ENCODE measurements around the gene TRIM26.

TRIM26 gene

DNA sequence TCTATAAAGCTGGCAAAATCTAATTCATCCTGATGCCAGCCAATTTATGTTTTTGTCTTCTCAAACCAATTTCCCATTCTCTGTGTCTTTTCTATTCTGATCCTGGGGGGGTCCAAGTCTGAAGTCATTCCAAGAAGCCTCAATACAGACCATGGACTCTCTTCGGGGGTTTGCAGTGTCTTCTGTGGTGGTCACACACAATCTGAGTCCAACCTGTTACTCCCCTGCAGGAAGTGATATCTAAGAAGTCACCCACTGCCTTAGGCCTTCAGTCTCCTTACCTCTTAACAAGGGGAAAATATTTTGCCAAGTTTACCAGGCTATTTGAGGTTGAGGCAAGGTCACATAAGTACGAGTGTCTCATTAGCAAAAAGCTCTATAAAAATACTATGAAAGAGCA lies 1.9 kb downstream of the TRIM26 start:
- no peak for DNase-seq (ENCODE audit: insufficient read length, low spot score)
- no peak for FAIRE-seq

DNA sequence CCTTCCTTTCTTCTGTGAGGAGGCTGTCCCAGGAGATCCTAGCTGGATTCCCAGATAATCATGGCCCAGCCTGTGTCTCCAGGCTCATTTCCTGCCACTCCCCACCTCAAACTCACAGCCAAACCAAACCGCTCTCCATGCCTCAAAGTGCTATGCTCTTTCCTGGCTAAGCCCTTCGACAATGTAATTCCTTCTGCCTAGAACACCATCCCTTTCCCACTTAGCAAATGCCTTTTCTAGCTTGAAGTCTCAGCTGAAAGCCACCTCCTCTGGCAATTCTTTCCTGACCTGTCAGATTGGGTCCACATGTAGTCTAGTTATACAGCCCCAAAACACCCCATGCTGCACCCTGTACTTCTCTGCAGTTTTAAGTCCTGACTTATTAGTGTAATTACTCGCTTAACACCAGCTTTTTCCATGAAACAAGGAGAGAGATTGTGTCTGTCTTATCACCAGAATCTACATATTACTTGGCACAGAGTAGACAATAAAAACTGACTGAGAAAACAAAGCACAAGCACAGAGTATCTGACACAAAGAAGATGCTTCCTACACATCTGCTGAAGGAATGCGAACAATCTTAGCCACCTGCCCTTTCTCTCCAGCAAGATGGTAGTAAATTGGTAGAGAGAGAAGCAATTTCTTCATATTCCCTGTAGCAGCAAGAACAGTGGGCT lies 5.4 kb downstream of the TRIM26 start:
- no peak for FAIRE-seq

GRCh38 chr6:30206799-30207618 lies 6.2 kb downstream of the TRIM26 start:
- FAIRE-seq = no peak
- no peak for DNase-seq (ENCODE audit: insufficient read length, low spot score)

More for the DNA sequence above, 5.4 kb downstream of the TRIM26 start:
- DNase-seq (ENCODE audit: insufficient read length, low spot score) = no peak

GRCh38 chr6:30206152-30206551 lies 7.1 kb downstream of the TRIM26 start:
- DNase-seq (ENCODE audit: insufficient read length, low spot score) (no peak), FAIRE-seq (no peak)

- DNase-seq (ENCODE audit: insufficient read length, low spot score) (no peak), FAIRE-seq (no peak)
Observed at GRCh38 chr6:30204116-30204515, 9.1 kb downstream of the TRIM26 start.

DNA sequence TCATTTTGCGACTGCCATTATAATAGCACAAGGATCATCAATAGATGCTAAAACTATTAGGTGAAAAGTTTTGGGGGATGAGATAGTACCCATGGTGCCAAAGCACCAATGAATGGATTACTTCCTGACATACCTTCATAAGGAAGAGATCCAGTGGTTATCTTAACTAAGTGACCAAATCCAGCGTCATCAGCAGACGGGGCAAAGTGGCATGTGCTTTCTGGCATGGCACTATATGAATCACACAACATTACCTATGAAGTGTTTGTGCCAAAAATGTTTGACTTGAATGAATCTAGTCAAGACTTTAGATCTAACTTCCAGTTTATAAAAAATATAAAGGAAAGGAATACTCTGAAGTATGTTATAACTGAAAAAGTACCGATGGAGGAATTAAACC lies 10.8 kb downstream of the TRIM26 start:
- FAIRE-seq (no peak), DNase-seq (ENCODE audit: insufficient read length, low spot score) (no peak)

- DNase-seq (ENCODE audit: insufficient read length, low spot score) (peak; percentile 56), FAIRE-seq (peak; percentile 91)
Observed at GRCh38 chr6:30200551-30201281, 12.5 kb downstream of the TRIM26 start.

GRCh38 chr6:30198166-30199084 lies 14.8 kb downstream of the TRIM26 start:
- DNase-seq (ENCODE audit: insufficient read length, low spot score) (no peak), FAIRE-seq (no peak)

DNA sequence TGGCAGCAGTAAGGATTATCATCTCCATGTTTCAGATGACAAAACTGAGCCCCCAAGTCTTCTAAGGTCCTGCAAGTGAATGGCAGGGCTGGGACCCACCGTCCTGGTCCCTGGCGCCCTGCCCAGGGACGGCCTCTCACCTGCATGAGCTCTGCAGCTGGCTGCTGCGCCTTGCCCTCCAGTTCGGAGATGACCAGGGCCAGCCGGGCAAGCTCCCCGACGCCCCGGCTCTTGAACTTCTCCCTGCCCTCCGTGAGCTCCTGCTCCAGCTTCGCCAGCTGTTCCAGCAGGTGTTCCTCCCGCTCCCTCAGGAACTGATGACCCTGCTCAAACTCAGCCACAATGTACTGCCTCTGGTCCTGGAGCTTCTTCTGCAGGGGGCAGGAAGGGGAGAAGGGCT lies 16.8 kb downstream of the TRIM26 start:
- DNase-seq (ENCODE audit: insufficient read length, low spot score) (no peak), FAIRE-seq (no peak)

DNA sequence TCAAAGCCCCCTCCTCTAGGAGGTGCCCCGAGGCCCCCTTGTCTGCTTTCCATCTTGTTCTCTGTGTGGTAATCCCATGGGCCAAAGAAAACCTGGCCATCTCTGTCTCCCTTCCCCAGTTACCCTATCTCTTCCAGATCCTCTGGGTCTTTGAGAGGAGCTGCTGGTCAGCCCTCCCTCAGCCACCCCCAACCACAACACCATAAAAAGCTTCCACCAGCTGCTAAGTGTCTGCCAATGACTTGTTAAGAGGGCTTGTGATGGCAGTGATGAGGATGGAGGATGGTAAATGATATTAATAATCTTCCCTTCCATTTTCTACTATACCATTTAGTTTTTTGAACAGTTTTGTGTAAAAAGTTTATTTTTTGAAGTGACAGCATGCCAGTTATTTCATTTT lies 17.3 kb downstream of the TRIM26 start:
- no peak for FAIRE-seq

GRCh38 chr6:30194797-30195690 lies 18.2 kb downstream of the TRIM26 start:
- DNase-seq (ENCODE audit: insufficient read length, low spot score) = no peak
- no peak for FAIRE-seq

More for the DNA sequence above, 17.3 kb downstream of the TRIM26 start:
- DNase-seq (ENCODE audit: insufficient read length, low spot score) = no peak

DNA sequence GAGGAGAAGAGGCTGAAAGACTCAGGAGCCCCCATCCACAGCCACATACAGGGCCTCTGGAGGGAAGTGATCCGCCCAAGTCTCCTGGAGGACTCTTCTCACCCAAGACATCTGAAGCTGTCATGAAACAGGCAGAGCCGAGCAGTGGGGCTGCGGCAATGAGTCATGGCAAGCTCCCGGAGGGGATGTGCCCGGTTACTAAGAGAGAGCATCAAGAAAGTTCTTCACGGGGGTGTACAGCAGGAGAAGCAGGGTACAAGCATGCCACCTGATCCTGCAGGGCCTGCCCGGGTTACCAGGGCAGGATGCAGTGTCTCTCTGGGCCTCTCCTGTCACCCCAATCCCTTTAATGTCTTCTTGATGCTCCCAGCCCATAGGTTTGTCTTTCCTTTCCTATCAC lies 21.1 kb downstream of the TRIM26 start:
- DNase-seq (ENCODE audit: insufficient read length, low spot score) (no peak), FAIRE-seq (no peak)

DNA sequence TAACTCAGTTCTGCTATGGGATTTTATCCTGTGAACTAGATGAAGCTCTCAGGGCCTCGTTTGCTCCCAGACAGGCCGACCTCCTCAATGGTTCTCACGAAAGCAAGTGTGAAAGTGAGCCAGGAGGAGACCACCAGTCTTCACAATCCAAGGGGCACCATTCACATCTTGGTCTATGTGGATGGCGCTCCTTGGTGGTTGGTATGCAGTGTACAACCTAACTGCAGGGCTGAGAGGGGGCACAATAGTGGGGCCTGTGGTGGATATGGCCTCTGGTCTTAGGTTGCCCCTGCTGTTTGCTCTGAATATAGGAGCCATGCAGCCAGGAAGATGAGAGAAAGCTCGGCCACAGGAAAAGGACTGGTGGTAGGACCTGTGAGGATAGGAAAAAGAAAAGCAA lies 24.7 kb downstream of the TRIM26 start:
- FAIRE-seq (no peak), DNase-seq (ENCODE audit: insufficient read length, low spot score) (no peak)

GRCh38 chr6:30185846-30186484 lies 27.2 kb downstream of the TRIM26 start:
- FAIRE-seq (no peak), DNase-seq (ENCODE audit: insufficient read length, low spot score) (no peak)

- no peak for FAIRE-seq
- DNase-seq (ENCODE audit: insufficient read length, low spot score) = no peak
Observed at GRCh38 chr6:30184417-30185031, 28.7 kb downstream of the TRIM26 start.

GRCh38 chr6:30180145-30180544 lies 33.1 kb downstream of the TRIM26 start:
- FAIRE-seq (no peak), DNase-seq (ENCODE audit: insufficient read length, low spot score) (no peak)

DNA sequence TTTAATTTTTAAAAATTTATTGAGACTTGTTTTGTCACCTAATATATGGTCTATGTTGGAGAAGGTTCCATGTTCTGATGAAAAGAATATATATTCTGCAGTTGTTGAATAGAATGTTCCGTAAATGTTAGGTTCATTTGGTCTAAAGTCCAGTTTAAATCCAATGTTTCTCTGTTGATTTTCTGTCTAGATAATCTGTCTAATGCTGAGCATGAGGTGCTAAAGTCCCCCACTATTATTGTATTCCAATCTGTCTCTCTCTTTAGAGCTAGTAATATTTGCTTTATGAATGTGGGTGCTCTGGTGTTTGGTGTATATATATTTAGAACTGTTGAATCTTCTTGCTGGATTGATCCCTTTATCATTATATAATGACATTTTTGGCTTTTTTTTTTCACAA lies 34.4 kb downstream of the TRIM26 start:
- FAIRE-seq (no peak), DNase-seq (ENCODE audit: insufficient read length, low spot score) (no peak)

DNA sequence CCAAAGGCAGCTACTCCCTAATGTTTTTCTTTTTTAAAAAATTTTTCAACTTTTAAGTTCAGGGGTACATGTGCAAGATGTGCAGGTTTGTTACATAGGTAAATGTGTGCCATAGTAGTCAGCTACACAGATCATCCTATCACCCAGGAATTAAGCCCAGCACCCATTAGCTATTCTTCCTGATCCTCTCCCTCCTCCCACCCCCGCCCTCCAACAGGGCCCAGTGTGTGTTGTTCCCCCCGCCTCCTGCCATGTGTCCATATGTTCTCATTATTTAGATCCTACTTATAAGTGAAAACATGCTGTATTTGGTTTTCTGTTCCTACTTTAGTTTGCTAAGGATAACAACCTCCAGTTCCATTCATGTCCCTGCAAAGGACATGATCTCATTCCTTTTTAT lies 37.4 kb downstream of the TRIM26 start:
- DNase-seq (ENCODE audit: insufficient read length, low spot score) = no peak
- FAIRE-seq = no peak

DNA sequence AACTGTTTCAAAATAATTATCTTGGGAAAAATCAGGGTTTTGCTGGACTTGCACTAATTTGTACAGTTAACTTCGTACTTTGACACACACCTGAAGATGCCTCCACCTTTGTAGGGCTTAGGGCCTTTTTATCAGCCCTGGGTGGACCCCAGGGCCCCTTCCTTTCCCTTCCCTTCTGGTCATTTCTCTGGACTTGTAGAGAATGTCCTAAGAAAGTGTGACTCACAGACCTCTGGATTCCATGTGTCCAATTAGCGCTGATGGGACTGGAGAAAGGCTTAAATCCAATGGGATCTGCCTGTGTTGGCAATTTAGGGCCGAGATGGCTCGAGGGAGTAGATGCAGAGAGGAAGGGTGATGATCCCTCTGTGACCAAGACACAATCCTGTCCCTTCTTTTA lies 40.5 kb downstream of the TRIM26 start:
- DNase-seq (ENCODE audit: insufficient read length, low spot score) (no peak), FAIRE-seq (no peak)

Data from GM19239 (cell line).